RWPE2 (cell line): ENCODE data around the gene PADI3.

ENCODE experiments used
- ATAC-seq: fragments of 200-7000 bp; cut with Tn5 transposase; 3 replicates; pipeline ENCODE4 v1.9.1; 2021; ENCODE audit warnings: low read depth
- DNase-seq: peaks from one replicate; pipeline ENCODE4 v3.0.0-alpha.2; 2020; ENCODE audit warnings: low spot score
- H3K27ac ChIP-seq: fragments of 450-650 bp; 2 replicates; pipeline ENCODE4 v1.5.1; 2017; ENCODE audit warnings: mild to moderate bottlenecking; ENCODE audit not compliant: poor library complexity, severe bottlenecking
- H3K27me3 ChIP-seq: fragments of 250-450 bp; sonication (Bioruptor Pico); 2 replicates; pipeline ENCODE4 v1.5.1; 2021; ENCODE audit warnings: mild to moderate bottlenecking, moderate library complexity; ENCODE audit not compliant: insufficient read depth, poor library complexity, severe bottlenecking
- H3K36me3 ChIP-seq: fragments of 250-450 bp; sonication (Bioruptor Pico); 2 replicates; pipeline ENCODE4 v1.5.1; 2020; ENCODE audit warnings: low read depth, mild to moderate bottlenecking, moderate library complexity
- H3K4me1 ChIP-seq: fragments of 250-450 bp; sonication (Bioruptor Pico); 2 replicates; pipeline ENCODE4 v1.5.1; 2021; ENCODE audit warnings: mild to moderate bottlenecking, moderate library complexity; ENCODE audit not compliant: insufficient read depth, poor library complexity, severe bottlenecking
- H3K4me3 ChIP-seq: fragments of 250-450 bp; sonication (Bioruptor Pico); 2 replicates; pipeline ENCODE4 v1.5.1; 2021; ENCODE audit warnings: mild to moderate bottlenecking, moderate library complexity; ENCODE audit not compliant: severe bottlenecking
- H3K9me3 ChIP-seq: fragments of 250-450 bp; sonication (Bioruptor Pico); 2 replicates; pipeline ENCODE4 v1.5.1; 2021; ENCODE audit warnings: mild to moderate bottlenecking, moderate library complexity; ENCODE audit not compliant: severe bottlenecking
- CTCF ChIP-seq: fragments of 450-650 bp; IDR thresholded peaks from one replicate; pipeline ENCODE4 v1.5.1; 2017; ENCODE audit warnings: mild to moderate bottlenecking, moderate library complexity; ENCODE audit not compliant: poor library complexity, severe bottlenecking

PADI3 gene

GRCh38 chr1:17227358-17227915 is 21.5 kb upstream of the PADI3 start:
- Histone ChIP-seq H3K27ac (peak overlapping the region; percentile 100), H3K9me3 (no peaks in the 10 kb centered on the region), H3K4me3 (no peak overlapping the region), H3K27me3 (no peaks in the 10 kb centered on the region), H3K4me1 (peaks cover 28% of the 10 kb centered on the region), H3K36me3 (no peaks in the 10 kb centered on the region)
- ATAC-seq (no peak), DNase-seq (no peak)
- TF ChIP-seq CTCF = no peak

GRCh38 chr1:17228619-17229018 is 20.3 kb upstream of the PADI3 start:
- no peak for TF ChIP-seq CTCF
- no peak for DNase-seq
- no peaks in the 10 kb centered on the region for H3K9me3 ChIP-seq
- H3K27ac ChIP-seq = peak overlapping the region; percentile 100
- ATAC-seq = no peak
- peaks cover 40% of the 10 kb centered on the region for H3K4me1 ChIP-seq
- H3K36me3 ChIP-seq = no peaks in the 10 kb centered on the region
- no peaks in the 10 kb centered on the region for H3K27me3 ChIP-seq
- no peak overlapping the region for H3K4me3 ChIP-seq

GRCh38 chr1:17229379-17229778 is 19.5 kb upstream of the PADI3 start:
- no peak for DNase-seq
- H3K27me3 ChIP-seq = no peaks in the 10 kb centered on the region

GRCh38 chr1:17230106-17230505 is 18.8 kb upstream of the PADI3 start:
- no peaks in the 10 kb centered on the region for H3K36me3 ChIP-seq
- H3K27me3 ChIP-seq = no peaks in the 10 kb centered on the region
- DNase-seq (no peak), ATAC-seq (no peak)
- no peak for TF ChIP-seq CTCF
- no peaks in the 10 kb centered on the region for H3K9me3 ChIP-seq
- peaks cover 49% of the 10 kb centered on the region for H3K4me1 ChIP-seq
- no peak overlapping the region for H3K4me3 ChIP-seq
- peak overlapping the region; percentile 100 for H3K27ac ChIP-seq

More at GRCh38 chr1:17229379-17229778, 19.5 kb upstream of the PADI3 start:
- TF ChIP-seq CTCF = no peak
- H3K9me3 ChIP-seq = no peaks in the 10 kb centered on the region
- no peak for ATAC-seq
- H3K27ac ChIP-seq = peak overlapping the region; percentile 100
- H3K4me1 ChIP-seq = peaks cover 48% of the 10 kb centered on the region
- H3K36me3 ChIP-seq = no peaks in the 10 kb centered on the region
- H3K4me3 ChIP-seq = no peak overlapping the region

GRCh38 chr1:17230671-17231310 is 18.1 kb upstream of the PADI3 start:
- Histone ChIP-seq H3K4me1 (peaks cover 48% of the 10 kb centered on the region), H3K36me3 (no peaks in the 10 kb centered on the region), H3K27ac (peak overlapping the region; percentile 100), H3K9me3 (no peaks in the 10 kb centered on the region), H3K4me3 (no peak overlapping the region), H3K27me3 (no peaks in the 10 kb centered on the region)
- TF ChIP-seq CTCF = no peak
- no peak for ATAC-seq
- no peak for DNase-seq
